H9 (cell line): Measurements from ENCODE around the gene SRGAP1. TPM values are rescaled to one million over a fixed set of nuclear protein-coding genes. Genes with fewer than 3 reads are reported as not detected.

ENCODE experiments used
- DNase-seq: peaks from one replicate; pipeline ENCODE4 v3.0.0-alpha.2; 2017
- H2AFZ ChIP-seq: one replicate; pipeline ENCODE4 v1.6.1; 2013; ENCODE audit warnings: mild to moderate bottlenecking, low read length, control low read depth, moderate library complexity
- H2AK5ac ChIP-seq: 2 replicates; pipeline ENCODE4 v1.6.1; 2013; ENCODE audit warnings: low read length, control low read depth, mixed read lengths; ENCODE audit not compliant: insufficient read length
- H2BK120ac ChIP-seq: one replicate; pipeline ENCODE4 v1.6.1; 2013; ENCODE audit warnings: low read depth, mild to moderate bottlenecking, low read length, control low read depth, inconsistent platforms; ENCODE audit not compliant: poor library complexity, severe bottlenecking
- H2BK12ac ChIP-seq: 2 replicates; pipeline ENCODE4 v1.6.1; 2013; ENCODE audit warnings: low read length, control low read depth, mixed read lengths, low read depth; ENCODE audit not compliant: insufficient read length
- H2BK15ac ChIP-seq: 2 replicates; pipeline ENCODE4 v1.6.1; 2013; ENCODE audit warnings: low read depth, low read length, control low read depth
- H2BK20ac ChIP-seq: one replicate; pipeline ENCODE4 v1.6.1; 2013; ENCODE audit warnings: low read depth, mild to moderate bottlenecking, low read length, control low read depth, inconsistent platforms; ENCODE audit not compliant: poor library complexity, severe bottlenecking
- H2BK5ac ChIP-seq: 2 replicates; pipeline ENCODE4 v1.6.1; 2013; ENCODE audit warnings: low read length, control low read depth, mixed read lengths; ENCODE audit not compliant: insufficient read length
- H3K14ac ChIP-seq: 2 replicates; pipeline ENCODE4 v1.6.1; 2013; ENCODE audit warnings: low read length, control low read depth; ENCODE audit not compliant: insufficient read depth
- H3K18ac ChIP-seq: 2 replicates; pipeline ENCODE4 v1.6.1; 2013; ENCODE audit warnings: low read depth, mild to moderate bottlenecking, mixed read lengths, low read length, control low read depth; ENCODE audit not compliant: insufficient read length
- H3K23ac ChIP-seq: 2 replicates; pipeline ENCODE4 v1.6.1; 2013; ENCODE audit warnings: low read length, control low read depth, mixed read lengths, low read depth; ENCODE audit not compliant: insufficient read length
- H3K23me2 ChIP-seq: 2 replicates; pipeline ENCODE4 v1.6.1; 2013; ENCODE audit warnings: low read depth, mild to moderate bottlenecking, mixed read lengths, low read length, control low read depth; ENCODE audit not compliant: insufficient read length, poor library complexity, severe bottlenecking
- H3K27ac ChIP-seq: 2 replicates; pipeline ENCODE4 v1.5.1; 2013; ENCODE audit warnings: low read length, control low read depth, mixed read lengths, low read depth; ENCODE audit not compliant: insufficient read length
- H3K27me3 ChIP-seq: 2 replicates; pipeline ENCODE4 v1.6.1; 2013; ENCODE audit warnings: low read length, control low read depth, inconsistent platforms; ENCODE audit not compliant: insufficient read depth
- H3K4ac ChIP-seq: 2 replicates; pipeline ENCODE4 v1.6.1; 2013; ENCODE audit warnings: low read depth, mild to moderate bottlenecking, control low read depth, inconsistent platforms, low read length, moderate library complexity
- H3K4me1 ChIP-seq: 2 replicates; pipeline ENCODE4 v1.6.1; 2013; ENCODE audit warnings: low read length, control low read depth, inconsistent platforms; ENCODE audit not compliant: insufficient read depth
- H3K4me2 ChIP-seq: 2 replicates; pipeline ENCODE4 v1.6.1; 2013; ENCODE audit warnings: low read length, control low read depth, mixed read lengths; ENCODE audit not compliant: insufficient read length, insufficient read depth
- H3K56ac ChIP-seq: 2 replicates; pipeline ENCODE4 v1.6.1; 2013; ENCODE audit warnings: low read depth, mild to moderate bottlenecking, mixed read lengths, low read length, control low read depth; ENCODE audit not compliant: insufficient read length
- H3K79me1 ChIP-seq: 2 replicates; pipeline ENCODE4 v1.6.1; 2013; ENCODE audit warnings: low read depth, mild to moderate bottlenecking, moderate library complexity, low read length, control low read depth, inconsistent platforms; ENCODE audit not compliant: insufficient read depth, poor library complexity, severe bottlenecking
- H3K79me2 ChIP-seq: 2 replicates; pipeline ENCODE4 v1.6.1; 2013; ENCODE audit warnings: low read length, control low read depth, inconsistent platforms; ENCODE audit not compliant: insufficient read depth
- H3K9ac ChIP-seq: 2 replicates; pipeline ENCODE4 v1.6.1; 2013; ENCODE audit warnings: low read length, control low read depth, mixed read lengths; ENCODE audit not compliant: insufficient read length; ENCODE audit errors: extremely low read depth
- H3K9me3 ChIP-seq: one replicate; pipeline ENCODE4 v1.6.1; 2013; ENCODE audit warnings: low read depth, low read length, inconsistent platforms; ENCODE audit not compliant: control insufficient read depth
- H3T11ph ChIP-seq: one replicate; pipeline ENCODE4 v1.6.1; 2013; ENCODE audit warnings: mild to moderate bottlenecking, low read length, control low read depth, inconsistent platforms
- H4K20me1 ChIP-seq: one replicate; pipeline ENCODE4 v1.6.1; 2013; ENCODE audit not compliant: control insufficient read depth, insufficient read length, insufficient read depth
- H4K5ac ChIP-seq: 2 replicates; pipeline ENCODE4 v1.6.1; 2013; ENCODE audit warnings: low read depth, mild to moderate bottlenecking, mixed read lengths, low read length, control low read depth; ENCODE audit not compliant: insufficient read length
- H4K8ac ChIP-seq: replicated peaks from 2 replicates; pipeline ENCODE4 v1.6.1; 2013; ENCODE audit warnings: low read length, control low read depth, mixed read lengths, low read depth; ENCODE audit not compliant: insufficient read length
- H4K91ac ChIP-seq: 2 replicates; pipeline ENCODE4 v1.6.1; 2013; ENCODE audit warnings: low read depth, mild to moderate bottlenecking, moderate library complexity, mixed read lengths, low read length, control low read depth; ENCODE audit not compliant: insufficient read length
- H3K27ac Mint-ChIP-seq, 3 experiments: 2 replicates in 2 of 3; 3 replicates in 1 of 3; pipeline ENCODE4 v1.8.0; 2020 to 2021; ENCODE audit warnings: mixed read lengths in 3 of 3, mild to moderate bottlenecking in 1 of 3, moderate library complexity in 1 of 3
- H3K27me3 Mint-ChIP-seq: 2 replicates; pipeline ENCODE4 v1.8.0; 2021; ENCODE audit warnings: low read depth, mild to moderate bottlenecking, moderate library complexity, mixed read lengths
- H3K36me3 Mint-ChIP-seq, 3 experiments: 2 replicates in 2 of 3; 3 replicates in 1 of 3; pipeline ENCODE4 v1.8.0; 2020 to 2021; ENCODE audit warnings: low read depth in 3 of 3, mixed read lengths in 3 of 3; ENCODE audit not compliant: insufficient read depth in 1 of 3
- H3K4me1 Mint-ChIP-seq, 2 experiments: 2 replicates each; pipeline ENCODE4 v1.8.0; 2020; ENCODE audit warnings: mixed read lengths in 2 of 2
- H3K4me3 Mint-ChIP-seq, 2 experiments: 2 replicates in 1 of 2; 3 replicates in 1 of 2; pipeline ENCODE4 v1.8.0; 2020 to 2021; ENCODE audit warnings: mild to moderate bottlenecking in 2 of 2, mixed read lengths in 2 of 2, moderate library complexity in 1 of 2
- H3K9me3 Mint-ChIP-seq, 2 experiments: 2 replicates in 1 of 2; 3 replicates in 1 of 2; pipeline ENCODE4 v1.8.0; 2020; ENCODE audit warnings: mild to moderate bottlenecking in 2 of 2, mixed read lengths in 2 of 2, moderate library complexity in 1 of 2
- WGBS: extraction: QIAGEN DNeasy Blood & Tissue Kit; methylation state at CpG from one replicate; pipeline ENCODE4 v1.1.7; 2013; ENCODE audit warnings: missing lambda C conversion rate, low lambda C conversion rate, mixed read lengths; ENCODE audit not compliant: insufficient read length; ENCODE audit errors: extremely low coverage; 5-methylcytosine and 5-hydroxymethylcytosine counted together
- total RNA-seq: library from RNA; stranded (reverse); gene quantifications from 2 replicates; pipeline ENCODE4 v1.2.1, GENCODE V29; 2021
- TF ChIP-seq, protein P1 (sequence below): fragments of 200-600 bp; sonication (generic); conservative IDR thresholded peaks from 3 replicates; pipeline ENCODE4 v1.8.0; 2021; ENCODE audit warnings: antibody characterized with exemption, mild to moderate bottlenecking

Gene SRGAP1
- total RNA-seq, 1 experiment from 2014 or later: 4.8 TPM

- H3K79me1 ChIP-seq: peaks cover 3% of the 10 kb centered on the region
- Mint-ChIP-seq H3K36me3 (0 out of 7 replicates have a peak, but pooled peaks cover 0 to 10% (median 0%) of the 10 kb centered on the region in 3 experiments), H3K27ac (peak overlapping the region in 2 of 3 experiments; percentile 3 to 6; a peak in 4 of 7 replicates), H3K27me3 (no peaks in the 10 kb centered on the region), H3K4me3 (no peak overlapping the region), H3K9me3 (no peaks in the 10 kb centered on the region), H3K4me1 (peaks cover 20 to 21% of the 10 kb centered on the region in 2 experiments)
- H3T11ph ChIP-seq: no peak overlapping the region
- H3K9ac ChIP-seq: no peak overlapping the region
- H3K9me3 ChIP-seq: no peaks in the 10 kb centered on the region
- no CpG with 5 or more reads among the region's 1 CpG for WGBS
- no peak overlapping the region for H2AFZ ChIP-seq
- H3K23ac ChIP-seq: no peak overlapping the region
- TF ChIP-seq, protein P1, sequence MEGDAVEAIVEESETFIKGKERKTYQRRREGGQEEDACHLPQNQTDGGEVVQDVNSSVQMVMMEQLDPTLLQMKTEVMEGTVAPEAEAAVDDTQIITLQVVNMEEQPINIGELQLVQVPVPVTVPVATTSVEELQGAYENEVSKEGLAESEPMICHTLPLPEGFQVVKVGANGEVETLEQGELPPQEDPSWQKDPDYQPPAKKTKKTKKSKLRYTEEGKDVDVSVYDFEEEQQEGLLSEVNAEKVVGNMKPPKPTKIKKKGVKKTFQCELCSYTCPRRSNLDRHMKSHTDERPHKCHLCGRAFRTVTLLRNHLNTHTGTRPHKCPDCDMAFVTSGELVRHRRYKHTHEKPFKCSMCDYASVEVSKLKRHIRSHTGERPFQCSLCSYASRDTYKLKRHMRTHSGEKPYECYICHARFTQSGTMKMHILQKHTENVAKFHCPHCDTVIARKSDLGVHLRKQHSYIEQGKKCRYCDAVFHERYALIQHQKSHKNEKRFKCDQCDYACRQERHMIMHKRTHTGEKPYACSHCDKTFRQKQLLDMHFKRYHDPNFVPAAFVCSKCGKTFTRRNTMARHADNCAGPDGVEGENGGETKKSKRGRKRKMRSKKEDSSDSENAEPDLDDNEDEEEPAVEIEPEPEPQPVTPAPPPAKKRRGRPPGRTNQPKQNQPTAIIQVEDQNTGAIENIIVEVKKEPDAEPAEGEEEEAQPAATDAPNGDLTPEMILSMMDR: no peak
- H2BK15ac ChIP-seq: no peak overlapping the region
- no peak overlapping the region for H4K91ac ChIP-seq
- no peak overlapping the region for H2BK120ac ChIP-seq
- no peaks in the 10 kb centered on the region for H3K23me2 ChIP-seq
- H2BK5ac ChIP-seq: no peak overlapping the region
- no peak overlapping the region for H2BK20ac ChIP-seq
- no peaks in the 10 kb centered on the region for H4K20me1 ChIP-seq
- H3K56ac ChIP-seq: no peak overlapping the region
- no peak overlapping the region for H3K27ac ChIP-seq
- H3K27me3 ChIP-seq: no peaks in the 10 kb centered on the region
- no peak overlapping the region for H3K4me2 ChIP-seq
- H2BK12ac ChIP-seq: no peak overlapping the region
- no peak overlapping the region for H3K18ac ChIP-seq
- no peak overlapping the region for H3K14ac ChIP-seq
- no peak overlapping the region for H2AK5ac ChIP-seq
- no peak overlapping the region for H4K5ac ChIP-seq
- H3K79me2 ChIP-seq: no peaks in the 10 kb centered on the region
- no peak overlapping the region for H4K8ac ChIP-seq
- no peaks in the 10 kb centered on the region; the same call in 1 of the 2 replicates for H3K4me1 ChIP-seq
- no peak for DNase-seq
- H3K4ac ChIP-seq: no peak overlapping the region
Measured at GRCh38 chr12:63931703-63932102, 87.2 kb downstream of the SRGAP1 start.
